Mesothelial cell of epicardium (in vitro differentiated cells): ENCODE measurements around the gene ADPRH. TPM values are rescaled to one million over a fixed set of nuclear protein-coding genes. Genes with fewer than 3 reads are reported as not detected.

Source experiments
- DNase-seq, 2 experiments: peaks; one replicate each; pipeline ENCODE4 v3.0.0; 2021; ENCODE audit warnings: low spot score in 2 of 2; ENCODE audit not compliant: unreplicated experiment in 2 of 2
- H3K27ac Mint-ChIP-seq: 2 replicates; pipeline ENCODE4 v1.8.0; 2021; ENCODE audit warnings: mixed read lengths
- H3K27me3 Mint-ChIP-seq: 2 replicates; pipeline ENCODE4 v1.8.0; 2021; ENCODE audit warnings: low read depth, mixed read lengths
- H3K36me3 Mint-ChIP-seq: 2 replicates; pipeline ENCODE4 v1.8.0; 2021; ENCODE audit warnings: mixed read lengths
- H3K4me1 Mint-ChIP-seq: 2 replicates; pipeline ENCODE4 v1.8.0; 2021; ENCODE audit warnings: mixed read lengths
- H3K4me3 Mint-ChIP-seq: 2 replicates; pipeline ENCODE4 v1.8.0; 2021; ENCODE audit warnings: mild to moderate bottlenecking, moderate library complexity, mixed read lengths
- H3K9me3 Mint-ChIP-seq: 2 replicates; pipeline ENCODE4 v1.8.0; 2021; ENCODE audit warnings: mixed read lengths
- total RNA-seq: library from RNA; stranded (reverse); gene quantifications from 3 replicates; pipeline ENCODE4 v1.2.1, GENCODE V29; 2021
- TF ChIP-seq, protein P1 (sequence below): fragments of 200-600 bp; sonication (generic); IDR thresholded peaks from one replicate; pipeline ENCODE4 v1.5.0; 2021; ENCODE audit warnings: antibody characterized with exemption; ENCODE audit not compliant: unreplicated experiment

The ADPRH gene
- total RNA-seq, 1 donor from 2014 or later = 1.9 TPM

DNA sequence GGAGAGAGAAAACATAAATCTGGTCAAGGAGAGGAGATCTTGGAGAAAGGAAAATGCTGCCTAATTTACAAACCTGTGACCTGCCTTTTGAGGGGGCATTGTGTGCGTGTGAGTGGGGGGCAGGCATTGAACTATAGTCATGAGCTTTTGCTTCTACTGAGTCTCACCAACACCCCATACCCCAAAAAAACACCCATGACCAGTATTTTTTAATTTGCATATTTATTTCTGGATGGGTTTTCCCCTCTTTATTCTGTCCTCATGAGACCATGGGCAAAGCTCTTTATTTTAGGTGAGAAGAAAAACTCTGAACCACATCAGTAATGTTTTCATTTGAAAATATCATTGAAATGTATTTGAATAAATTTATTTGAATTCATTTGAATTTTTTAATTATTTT is 40.5 kb upstream of the ADPRH start:
- TF ChIP-seq, protein P1, sequence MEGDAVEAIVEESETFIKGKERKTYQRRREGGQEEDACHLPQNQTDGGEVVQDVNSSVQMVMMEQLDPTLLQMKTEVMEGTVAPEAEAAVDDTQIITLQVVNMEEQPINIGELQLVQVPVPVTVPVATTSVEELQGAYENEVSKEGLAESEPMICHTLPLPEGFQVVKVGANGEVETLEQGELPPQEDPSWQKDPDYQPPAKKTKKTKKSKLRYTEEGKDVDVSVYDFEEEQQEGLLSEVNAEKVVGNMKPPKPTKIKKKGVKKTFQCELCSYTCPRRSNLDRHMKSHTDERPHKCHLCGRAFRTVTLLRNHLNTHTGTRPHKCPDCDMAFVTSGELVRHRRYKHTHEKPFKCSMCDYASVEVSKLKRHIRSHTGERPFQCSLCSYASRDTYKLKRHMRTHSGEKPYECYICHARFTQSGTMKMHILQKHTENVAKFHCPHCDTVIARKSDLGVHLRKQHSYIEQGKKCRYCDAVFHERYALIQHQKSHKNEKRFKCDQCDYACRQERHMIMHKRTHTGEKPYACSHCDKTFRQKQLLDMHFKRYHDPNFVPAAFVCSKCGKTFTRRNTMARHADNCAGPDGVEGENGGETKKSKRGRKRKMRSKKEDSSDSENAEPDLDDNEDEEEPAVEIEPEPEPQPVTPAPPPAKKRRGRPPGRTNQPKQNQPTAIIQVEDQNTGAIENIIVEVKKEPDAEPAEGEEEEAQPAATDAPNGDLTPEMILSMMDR = no peak
- no peak overlapping the region for H3K27ac Mint-ChIP-seq
- H3K9me3 Mint-ChIP-seq = peaks cover 3% of the 10 kb centered on the region
- no peaks in the 10 kb centered on the region for H3K36me3 Mint-ChIP-seq
- DNase-seq = no peak
- no peaks in the 10 kb centered on the region for H3K4me1 Mint-ChIP-seq
- no peak overlapping the region for H3K4me3 Mint-ChIP-seq
- H3K27me3 Mint-ChIP-seq = peaks cover 6% of the 10 kb centered on the region

DNA sequence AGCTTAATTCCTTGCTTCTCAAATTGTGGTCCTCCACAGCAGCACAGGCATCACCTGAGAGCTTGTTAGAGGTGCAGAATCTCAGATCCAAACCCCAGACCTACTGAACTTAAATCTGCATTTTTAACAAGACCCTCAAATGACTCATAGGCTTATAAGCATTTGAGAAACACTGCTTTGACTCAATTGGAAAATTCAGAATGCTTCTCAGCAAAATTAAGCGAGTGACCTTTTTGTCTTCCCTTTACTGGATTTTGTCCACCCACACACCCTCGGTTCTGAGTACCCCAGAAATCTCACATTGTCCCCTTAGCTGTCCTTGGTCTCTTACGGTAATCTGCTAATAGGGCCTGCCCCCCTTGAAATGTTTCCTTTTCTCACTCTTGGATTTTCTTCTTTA is 37.7 kb upstream of the ADPRH start:
- Mint-ChIP-seq H3K36me3 (no peaks in the 10 kb centered on the region), H3K4me3 (no peak overlapping the region), H3K27ac (no peak overlapping the region), H3K4me1 (no peaks in the 10 kb centered on the region), H3K27me3 (peaks cover 6% of the 10 kb centered on the region), H3K9me3 (peaks cover 3% of the 10 kb centered on the region)
- TF ChIP-seq, protein P1 = no peak
- DNase-seq = no peak

DNA sequence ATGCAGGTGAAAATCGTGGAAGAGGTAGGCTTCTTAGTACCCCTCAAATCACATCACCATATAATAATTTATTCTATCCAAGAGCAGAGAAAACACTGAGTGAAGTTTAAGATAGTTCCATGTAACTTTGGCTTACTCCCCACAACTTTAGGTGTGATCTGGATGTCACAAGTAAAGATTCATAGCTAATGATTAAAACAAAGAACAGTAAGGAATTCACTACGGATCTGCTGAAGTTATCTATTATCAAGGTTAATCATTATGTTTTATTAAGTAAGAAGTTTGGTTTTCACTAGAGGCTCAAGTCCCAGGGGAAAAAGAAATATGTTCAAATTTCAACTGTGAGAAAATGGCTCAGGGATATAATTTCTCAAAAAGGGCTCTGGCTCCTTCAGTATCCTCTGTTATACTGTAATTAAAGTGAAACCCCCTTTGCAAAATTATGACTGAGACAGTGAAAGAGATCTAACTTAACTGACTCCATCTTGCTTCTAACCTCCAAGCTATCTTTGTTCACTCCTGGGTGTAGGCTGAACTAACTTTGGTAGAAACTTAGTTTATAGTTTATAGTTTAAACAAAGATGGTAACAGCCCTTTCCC is 37.0 kb upstream of the ADPRH start:
- TF ChIP-seq, protein P1 = no peak
- Mint-ChIP-seq H3K4me3 (no peak overlapping the region), H3K27ac (no peak overlapping the region), H3K27me3 (peaks cover 6% of the 10 kb centered on the region), H3K4me1 (no peaks in the 10 kb centered on the region), H3K36me3 (no peaks in the 10 kb centered on the region), H3K9me3 (peaks cover 3% of the 10 kb centered on the region)
- no peak for DNase-seq

DNA sequence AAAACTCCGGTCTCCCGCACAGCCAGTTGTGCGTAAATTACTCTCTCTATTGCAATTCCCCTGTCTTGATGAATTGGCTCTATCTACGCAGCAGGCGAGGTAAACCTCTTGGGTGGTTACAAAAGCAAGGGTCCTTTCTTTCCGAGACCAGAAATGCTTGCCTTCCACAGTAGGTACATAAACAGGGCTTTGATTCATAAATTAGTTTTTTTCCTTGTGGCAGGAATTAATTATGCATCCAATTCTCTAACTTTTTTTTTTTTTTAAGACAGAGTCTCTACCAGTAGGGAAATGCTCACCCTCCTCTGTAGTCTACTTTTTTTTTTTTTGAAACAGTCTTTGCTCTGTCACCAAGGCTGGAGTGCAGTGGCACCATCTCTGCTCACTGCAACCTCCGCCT is 36.1 kb upstream of the ADPRH start:
- H3K4me3 Mint-ChIP-seq = no peak overlapping the region
- TF ChIP-seq, protein P1 = peak; percentile 59
- no peak for DNase-seq
- H3K9me3 Mint-ChIP-seq = peaks cover 3% of the 10 kb centered on the region
- H3K27me3 Mint-ChIP-seq = peaks cover 6% of the 10 kb centered on the region
- H3K27ac Mint-ChIP-seq = no peak overlapping the region
- no peaks in the 10 kb centered on the region for H3K36me3 Mint-ChIP-seq
- no peaks in the 10 kb centered on the region for H3K4me1 Mint-ChIP-seq

DNA sequence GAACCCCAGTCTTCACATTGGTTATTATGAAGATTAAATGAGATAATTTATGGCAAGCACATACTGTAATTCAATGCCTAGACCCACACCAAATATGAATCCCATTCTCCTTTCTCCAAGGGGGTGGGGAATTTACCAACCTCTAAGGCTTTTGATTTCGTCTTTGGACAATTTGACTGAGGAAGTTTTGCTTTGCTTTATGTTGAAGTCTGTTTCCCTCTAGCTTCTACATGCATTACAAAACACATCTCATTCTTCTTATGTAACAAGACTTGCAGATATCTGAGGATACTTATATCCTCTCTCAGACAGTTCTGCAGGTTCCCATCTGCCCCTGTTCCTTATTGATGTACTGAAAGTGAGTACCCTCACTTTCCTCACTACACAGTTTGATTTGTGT is 32.1 kb upstream of the ADPRH start:
- peaks cover 3% of the 10 kb centered on the region for H3K27me3 Mint-ChIP-seq
- no peak for DNase-seq
- H3K4me3 Mint-ChIP-seq = no peak overlapping the region
- TF ChIP-seq, protein P1 = no peak
- H3K4me1 Mint-ChIP-seq = no peaks in the 10 kb centered on the region
- no peak overlapping the region for H3K27ac Mint-ChIP-seq
- no peaks in the 10 kb centered on the region for H3K36me3 Mint-ChIP-seq
- peaks cover 3% of the 10 kb centered on the region for H3K9me3 Mint-ChIP-seq

DNA sequence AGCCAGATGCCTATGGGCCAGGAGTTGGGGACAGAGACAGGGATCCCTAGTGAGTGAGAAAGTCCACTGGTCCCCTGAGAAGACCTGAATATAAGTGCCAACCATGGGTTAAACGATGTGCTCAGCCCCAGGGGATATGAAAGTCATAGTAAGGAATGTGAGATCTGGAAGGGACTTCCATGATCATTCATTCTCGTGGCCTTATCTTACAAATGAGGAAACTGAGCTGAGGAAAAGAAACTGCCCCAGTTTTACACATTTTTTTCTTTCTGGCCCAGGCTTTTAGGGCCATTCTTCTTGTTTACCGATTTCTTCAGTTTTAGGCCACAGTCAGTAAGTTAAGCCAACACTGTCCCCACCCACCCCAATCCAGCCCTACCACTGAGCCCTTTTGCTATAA is 31.0 kb upstream of the ADPRH start:
- H3K9me3 Mint-ChIP-seq = no peaks in the 10 kb centered on the region
- H3K4me1 Mint-ChIP-seq = no peaks in the 10 kb centered on the region
- H3K27me3 Mint-ChIP-seq = no peaks in the 10 kb centered on the region
- no peaks in the 10 kb centered on the region for H3K36me3 Mint-ChIP-seq
- no peak overlapping the region for H3K27ac Mint-ChIP-seq
- no peak overlapping the region for H3K4me3 Mint-ChIP-seq
- TF ChIP-seq, protein P1 = no peak
- no peak for DNase-seq
